ENCODE measurements around the gene MDM1.

Gene MDM1

DNA sequence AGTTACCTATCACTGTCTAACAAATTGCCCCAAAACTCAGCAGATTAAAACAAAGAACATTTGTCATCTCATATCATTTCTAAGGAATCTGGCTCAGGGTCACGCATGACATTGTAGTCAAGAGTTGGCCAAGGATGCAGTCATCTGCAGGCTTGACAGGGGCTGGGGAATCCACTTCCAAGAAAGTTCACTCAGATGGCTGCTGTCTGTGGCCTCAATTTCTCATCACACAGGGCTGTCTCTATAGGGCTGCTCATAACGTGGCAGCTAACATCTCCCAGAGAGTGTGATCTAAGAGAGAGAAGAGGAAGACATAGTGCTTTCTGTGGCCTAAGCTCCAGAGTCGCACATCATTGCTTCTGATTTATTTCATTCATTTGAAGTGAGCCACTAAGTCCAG lies 61.8 kb downstream of the MDM1 start:
- no peak for DNase-seq

- DNase-seq, result no peak
Measured at GRCh38 chr12:68269779-68270178, 62.4 kb downstream of the MDM1 start.

- DNase-seq, result no peak
Measured at GRCh38 chr12:68268967-68269366, 63.2 kb downstream of the MDM1 start.

- no peak for DNase-seq
Measured at GRCh38 chr12:68267892-68268396, 64.2 kb downstream of the MDM1 start.

DNA sequence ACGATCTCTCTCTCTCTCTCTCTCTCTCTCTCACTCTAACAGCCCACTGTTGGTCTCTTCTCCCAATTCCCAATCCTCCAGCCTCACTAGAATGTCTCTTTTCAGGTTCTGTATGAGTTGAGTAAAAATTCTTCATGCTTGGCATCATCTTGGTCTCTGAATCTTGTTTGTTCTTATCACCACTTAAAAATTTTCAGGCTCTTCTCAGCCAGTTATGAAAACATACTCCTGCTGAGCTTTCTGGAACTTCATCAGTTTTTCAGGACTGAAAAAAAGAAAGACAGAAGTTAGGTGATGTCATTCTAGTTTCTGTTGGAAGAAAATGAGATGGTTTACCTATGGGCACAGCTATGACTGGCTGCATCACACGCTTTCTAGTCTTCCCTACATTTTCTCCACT lies 67.3 kb downstream of the MDM1 start:
- no peak for DNase-seq

DNA sequence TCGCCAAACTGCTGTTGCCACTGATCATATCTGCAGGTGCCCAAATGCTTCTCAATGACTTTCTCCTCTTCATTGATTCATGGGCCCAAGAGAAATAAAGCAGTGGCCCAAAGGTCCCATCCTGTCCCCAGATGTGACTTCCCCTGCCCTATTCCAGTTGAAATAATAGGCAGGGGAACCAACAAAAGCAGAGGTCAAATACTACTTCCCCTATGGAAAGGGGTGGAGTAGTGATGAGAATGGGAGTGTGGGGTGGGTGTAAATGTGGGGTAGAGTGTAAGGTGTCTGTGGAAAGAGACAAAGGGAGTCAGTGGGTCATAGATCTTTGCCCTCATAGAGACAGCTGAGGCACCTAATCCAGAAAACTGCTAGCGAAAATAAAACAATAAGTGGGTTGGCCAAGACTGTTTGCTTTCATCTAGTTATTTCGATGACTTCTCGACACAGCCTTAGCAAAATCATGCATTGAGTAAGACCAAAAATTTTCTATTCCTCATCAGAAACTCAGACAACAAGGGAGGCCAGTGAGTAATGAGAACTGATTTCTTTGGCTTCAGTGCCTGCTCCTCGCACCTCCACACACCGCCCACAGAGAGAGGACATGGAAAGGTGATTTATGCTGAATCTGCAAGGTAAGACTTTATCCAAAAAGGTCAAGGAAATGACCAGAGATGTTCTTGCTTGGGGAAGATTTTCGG lies 67.9 kb downstream of the MDM1 start:
- no peak for DNase-seq

GRCh38 chr12:68263366-68263765 lies 68.8 kb downstream of the MDM1 start:
- DNase-seq, result no peak

DNA sequence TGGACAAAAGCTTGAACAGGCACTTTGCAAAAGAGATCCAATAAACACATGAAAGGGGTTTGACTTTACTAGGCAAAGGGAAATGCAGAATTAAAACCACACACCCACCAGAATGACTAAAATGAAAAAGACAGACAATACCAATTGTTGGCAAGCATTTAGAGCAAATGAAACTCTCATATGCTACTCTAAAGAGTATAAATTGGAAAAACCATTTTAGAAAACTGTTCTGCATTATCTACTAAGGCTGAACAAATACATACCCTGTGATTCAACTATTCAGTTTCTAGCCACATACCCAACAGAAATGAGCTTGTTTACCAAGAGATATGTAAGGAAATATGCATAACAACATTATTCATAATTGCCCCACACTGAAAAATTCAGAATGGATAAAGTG lies 70.3 kb downstream of the MDM1 start:
- no peak for DNase-seq

DNA sequence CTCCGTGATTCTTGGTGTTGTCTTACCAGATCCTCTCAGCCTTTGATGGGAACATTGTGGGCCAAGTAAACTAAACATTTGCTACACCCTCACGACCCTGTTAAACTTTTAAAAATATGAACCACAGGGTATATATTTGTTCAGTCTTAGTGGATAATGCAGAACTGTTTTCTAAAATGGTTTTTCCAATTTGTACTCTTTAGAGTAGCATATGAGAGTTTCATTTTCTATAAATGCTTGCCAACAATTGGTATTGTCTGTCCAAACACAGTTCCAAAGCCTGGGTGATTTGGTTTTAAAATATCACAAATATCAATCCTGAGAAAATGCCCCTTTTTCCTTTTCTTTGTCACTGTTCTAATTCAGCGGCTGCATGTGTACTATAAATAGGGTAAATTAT lies 72.0 kb downstream of the MDM1 start:
- DNase-seq, result no peak

DNA sequence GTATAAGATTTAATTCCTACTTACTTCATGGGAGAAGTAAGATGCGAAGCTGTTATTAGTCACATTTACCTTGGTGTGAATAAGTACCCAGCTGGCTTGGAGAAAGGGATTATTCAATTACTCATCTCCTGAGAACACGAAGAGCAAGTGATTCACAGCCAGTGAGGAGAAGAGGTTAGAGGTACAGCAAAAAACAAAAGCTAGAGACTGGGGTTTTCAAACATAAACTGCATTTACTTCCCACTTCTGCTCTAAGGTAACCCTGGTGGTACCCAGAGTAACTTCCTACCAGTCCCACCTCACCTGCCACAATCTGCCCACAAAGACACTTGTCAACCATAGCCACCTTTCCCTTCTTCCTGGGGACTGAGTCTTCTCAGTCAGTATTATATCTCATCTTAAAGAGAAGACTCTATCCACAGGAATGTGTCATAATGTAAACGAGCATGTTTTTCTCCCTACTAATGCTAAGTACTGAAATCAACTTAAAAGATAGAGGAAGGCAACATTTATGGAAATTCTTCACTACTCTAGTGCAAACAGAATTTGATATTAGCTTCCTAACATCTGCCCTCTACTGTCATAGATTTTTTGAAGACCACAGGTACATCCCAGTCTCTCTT lies 72.7 kb downstream of the MDM1 start:
- DNase-seq, result no peak

- DNase-seq, result no peak
Measured at GRCh38 chr12:68253504-68253903, 78.7 kb downstream of the MDM1 start, which contains the start of gene IL22. Gene IL22 (minus strand): TSS chr12:68253604. CDS start chr12:68253448, 156 bp downstream.

- DNase-seq, result no peak
Measured at GRCh38 chr12:68252077-68252476, 80.1 kb downstream of the MDM1 start.

- no peak for DNase-seq
Measured at GRCh38 chr12:68250454-68250853, 81.7 kb downstream of the MDM1 start.

GRCh38 chr12:68247785-68248184 lies 84.4 kb downstream of the MDM1 start:
- DNase-seq, result no peak

- DNase-seq, result no peak
Measured at GRCh38 chr12:68246350-68246749, 85.8 kb downstream of the MDM1 start.

- DNase-seq, result no peak
Measured at GRCh38 chr12:68245180-68246021, 86.8 kb downstream of the MDM1 start.
